Cardiac muscle cell (in vitro differentiated cells and primary cell): Measurements from ENCODE around the gene PLVAP. TPM values are rescaled to one million over a fixed set of nuclear protein-coding genes. Genes with fewer than 3 reads are reported as not detected.
A peak's percentile ranks its signal among the peaks of the same experiment; 100 is the strongest.

Experiments used
- DNase-seq, 2 donors: peaks; one replicate each; pipeline versions ENCODE4 v3.0.0 to v3.0.0-alpha.2; 2010 to 2017; ENCODE audit warnings: low read depth in 1 of 2, low spot score in 1 of 2
- H3K27ac ChIP-seq: fragments of 200-600 bp; sonication (generic); 2 replicates; pipeline ENCODE4 v1.5.1; 2016
- H3K27me3 ChIP-seq: fragments of 200-600 bp; sonication (generic); 2 replicates; pipeline ENCODE4 v1.6.0; 2016; ENCODE audit warnings: control low read depth
- H3K36me3 ChIP-seq: fragments of 200-600 bp; sonication (generic); 2 replicates; pipeline ENCODE4 v1.5.1; 2016; ENCODE audit warnings: control low read depth
- H3K4me1 ChIP-seq: fragments of 200-600 bp; sonication (generic); 2 replicates; pipeline ENCODE4 v1.8.1; 2017; ENCODE audit warnings: low read depth, mild to moderate bottlenecking, mixed run types
- H3K4me3 ChIP-seq: fragments of 200-600 bp; sonication (generic); 2 replicates; pipeline ENCODE4 v1.5.1; 2016; ENCODE audit warnings: mild to moderate bottlenecking
- H3K9me3 ChIP-seq: fragments of 200-600 bp; sonication (generic); 2 replicates; pipeline ENCODE4 v1.5.1; 2017; ENCODE audit warnings: low read depth, mild to moderate bottlenecking, control low read depth
- CTCF ChIP-seq: IDR thresholded peaks from 2 replicates; pipeline ENCODE4 v1.5.1; 2012; ENCODE audit warnings: low read depth, mild to moderate bottlenecking, low read length
- polyA plus RNA-seq: library from polyadenylated mRNA; unstranded; fragments of >200 nt; fragmentation: Nextera tagmentation; extraction: Ambion mirVana; gene quantifications from 2 replicates; pipeline ENCODE4 v1.2.1, GENCODE V29; 2016
- total RNA-seq: library from RNA; depleted of rRNA; stranded (reverse); fragments of >200 nt; gene quantifications from 2 replicates; pipeline ENCODE4 v1.2.3, GENCODE V29; 2016

PLVAP gene
- total RNA-seq (2.1 and 4.3 TPM in 2 replicates), polyA plus RNA-seq (4.2 and 6.1 TPM in 2 replicates)

- Histone ChIP-seq H3K27ac (no peak within 1 kb of the TSS), H3K4me1 (no peaks in the 10 kb centered on the region), H3K27me3 (no peaks in the 10 kb centered on the region), H3K4me3 (no peak within 1 kb of the TSS), H3K36me3 (no peaks in the 10 kb centered on the region), H3K9me3 (no peaks in the 10 kb centered on the region)
- no peak for DNase-seq
- TF ChIP-seq CTCF, result no peak
Observed at GRCh38 chr19:17376935-17377600, at the start of gene PLVAP. Gene PLVAP (minus strand): TSS chr19:17377342. CDS start chr19:17377288, 54 bp downstream.

- Histone ChIP-seq H3K27ac (peak overlapping the region; percentile 51), H3K4me3 (peak overlapping the region; percentile 12), H3K4me1 (peaks cover 3% of the 10 kb centered on the region), H3K36me3 (no peaks in the 10 kb centered on the region), H3K9me3 (no peaks in the 10 kb centered on the region), H3K27me3 (no peaks in the 10 kb centered on the region)
- DNase-seq, result peak; percentile 71 to 92
- TF ChIP-seq CTCF, result peak; percentile 62
Observed at GRCh38 chr19:17424743-17425365, 47.7 kb upstream of the PLVAP start.

- no peaks in the 10 kb centered on the region for H3K27me3 ChIP-seq
- H3K4me1 ChIP-seq, result peaks cover 3% of the 10 kb centered on the region
- H3K4me3 ChIP-seq, result no peak overlapping the region
- no peak for DNase-seq
- no peaks in the 10 kb centered on the region for H3K36me3 ChIP-seq
- H3K9me3 ChIP-seq, result no peaks in the 10 kb centered on the region
- H3K27ac ChIP-seq, result no peak overlapping the region
- TF ChIP-seq CTCF, result no peak
Observed at GRCh38 chr19:17423429-17424208, 46.5 kb upstream of the PLVAP start.

GRCh38 chr19:17421942-17422341 is 44.8 kb upstream of the PLVAP start:
- Histone ChIP-seq H3K4me3 (no peak overlapping the region), H3K4me1 (peaks cover 3% of the 10 kb centered on the region), H3K9me3 (no peaks in the 10 kb centered on the region), H3K36me3 (no peaks in the 10 kb centered on the region), H3K27me3 (no peaks in the 10 kb centered on the region), H3K27ac (no peak overlapping the region)
- DNase-seq, result no peak
- TF ChIP-seq CTCF, result no peak

GRCh38 chr19:17420475-17420924 is 43.4 kb upstream of the PLVAP start:
- DNase-seq, result peak; percentile 24 to 51
- Histone ChIP-seq H3K9me3 (no peaks in the 10 kb centered on the region), H3K27ac (peak overlapping the region; percentile 11), H3K36me3 (no peaks in the 10 kb centered on the region), H3K4me1 (peaks cover 7% of the 10 kb centered on the region), H3K27me3 (no peaks in the 10 kb centered on the region), H3K4me3 (peak overlapping the region; percentile 87)
- TF ChIP-seq CTCF, result peak; percentile 4
